ENCODE data around the gene NKX2-1. TPM values are rescaled to one million over a fixed set of nuclear protein-coding genes. Genes with fewer than 3 reads are reported as not detected.

NKX2-1 gene
- total RNA-seq, 1 experiment from 2014 or later, result not detected

DNA sequence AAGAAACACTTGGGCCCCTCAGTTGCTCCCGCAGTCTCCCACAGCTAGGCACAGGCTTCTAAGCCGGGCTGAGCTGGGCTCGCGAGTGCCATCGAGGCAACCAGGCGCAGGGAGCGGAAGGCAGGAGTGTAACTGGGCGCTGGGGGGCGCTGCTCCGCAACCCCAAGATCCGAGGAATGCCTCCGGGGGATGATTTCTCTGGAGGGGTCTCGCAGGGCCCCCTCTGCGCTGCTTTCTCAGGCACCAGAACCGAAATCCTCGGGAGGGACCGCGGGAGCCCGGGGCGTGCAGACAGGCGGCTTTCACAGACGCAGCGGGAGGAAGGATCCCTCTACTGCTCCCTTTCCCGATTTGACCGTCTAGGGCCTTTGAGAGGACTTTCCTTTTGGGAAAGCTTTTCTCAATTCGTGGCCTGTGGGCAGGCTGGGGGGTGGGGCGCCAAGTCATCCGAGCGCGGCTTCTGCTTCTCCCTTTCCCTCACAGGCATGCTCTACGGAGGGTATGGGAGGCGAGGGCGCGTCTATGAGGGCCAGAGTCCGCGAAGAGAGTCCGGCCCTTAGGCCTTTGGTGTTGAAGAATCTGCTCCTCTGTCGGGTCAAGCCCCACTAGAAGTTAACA is 4.3 kb upstream of the NKX2-1 start:
- H3K23ac ChIP-seq (ENCODE audit: insufficient read length, low read depth, low read length), result no peak overlapping the region
- no peak overlapping the region for H3T11ph ChIP-seq (ENCODE audit: low read length)
- peaks cover 2% of the 10 kb centered on the region in 2 experiments; a peak in 3 of 5 replicates for H3K9me3 Mint-ChIP-seq
- no peak overlapping the region for H4K5ac ChIP-seq (ENCODE audit: insufficient read length, low read depth, low read length)
- no peaks in the 10 kb centered on the region for H3K4me1 ChIP-seq (ENCODE audit: insufficient read depth, low read length)
- H3K23me2 ChIP-seq (ENCODE audit: insufficient read length, low read depth, low read length, poor library complexity, severe bottlenecking), result peaks cover 6% of the 10 kb centered on the region
- no peak overlapping the region for H3K27ac Mint-ChIP-seq
- H3K14ac ChIP-seq (ENCODE audit: insufficient read depth, low read length), result no peak overlapping the region
- no peak overlapping the region for H2BK15ac ChIP-seq (ENCODE audit: low read depth, low read length)
- peak; percentile 56 for DNase-seq
- peaks cover 79% of the 10 kb centered on the region for H3K27me3 ChIP-seq (ENCODE audit: insufficient read depth, low read length)
- H2BK120ac ChIP-seq (ENCODE audit: low read depth, low read length, poor library complexity, severe bottlenecking), result no peak overlapping the region
- no peak overlapping the region for H3K18ac ChIP-seq (ENCODE audit: insufficient read length, low read depth, low read length)
- peaks cover 100% of the 10 kb centered on the region for H3K27me3 Mint-ChIP-seq (ENCODE audit: low read depth)
- H3K79me1 ChIP-seq (ENCODE audit: insufficient read depth, low read depth, low read length, poor library complexity, severe bottlenecking), result no peaks in the 10 kb centered on the region
- no peak overlapping the region for H2BK12ac ChIP-seq (ENCODE audit: insufficient read length, low read depth, low read length)
- H4K8ac ChIP-seq (replicated peaks; ENCODE audit: insufficient read length, low read depth, low read length), result no peak overlapping the region
- no peak overlapping the region for H2AK5ac ChIP-seq (ENCODE audit: insufficient read length, low read length)
- peaks cover 9 to 22% of the 10 kb centered on the region in 2 experiments for H3K4me1 Mint-ChIP-seq
- H2AFZ ChIP-seq (ENCODE audit: low read length), result no peak overlapping the region
- no peaks in the 10 kb centered on the region for H3K79me2 ChIP-seq (ENCODE audit: insufficient read depth, low read length)
- H3K4ac ChIP-seq (ENCODE audit: low read depth, low read length), result no peak overlapping the region
- H3K4me3 Mint-ChIP-seq, result peak overlapping the region in 1 of 2 experiments; percentile 70; a peak in 1 of 5 replicates
- H3K9me3 ChIP-seq (ENCODE audit: control insufficient read depth, low read depth, low read length), result no peaks in the 10 kb centered on the region
- H3K36me3 Mint-ChIP-seq (ENCODE audit: insufficient read depth in 1 of 3, low read depth in 3 of 3), result peaks cover 0 to 2% (median 0%) of the 10 kb centered on the region in 3 experiments; a peak in 1 of 7 replicates
- H4K91ac ChIP-seq (ENCODE audit: insufficient read length, low read depth, low read length), result no peak overlapping the region
- no peak overlapping the region for H3K27ac ChIP-seq (ENCODE audit: insufficient read length, low read depth, low read length)
- no peak overlapping the region for H3K4me2 ChIP-seq (ENCODE audit: insufficient read depth, insufficient read length, low read length)
- no peak overlapping the region for H2BK5ac ChIP-seq (ENCODE audit: insufficient read length, low read length)
- no CpG with 5 or more reads among the region's 38 CpGs for WGBS (ENCODE audit: extremely low coverage, insufficient read length, low lambda C conversion rate)
- H2BK20ac ChIP-seq (ENCODE audit: low read depth, low read length, poor library complexity, severe bottlenecking), result no peak overlapping the region
- no peak overlapping the region for H3K56ac ChIP-seq (ENCODE audit: insufficient read length, low read depth, low read length)
- TF ChIP-seq, protein P1, sequence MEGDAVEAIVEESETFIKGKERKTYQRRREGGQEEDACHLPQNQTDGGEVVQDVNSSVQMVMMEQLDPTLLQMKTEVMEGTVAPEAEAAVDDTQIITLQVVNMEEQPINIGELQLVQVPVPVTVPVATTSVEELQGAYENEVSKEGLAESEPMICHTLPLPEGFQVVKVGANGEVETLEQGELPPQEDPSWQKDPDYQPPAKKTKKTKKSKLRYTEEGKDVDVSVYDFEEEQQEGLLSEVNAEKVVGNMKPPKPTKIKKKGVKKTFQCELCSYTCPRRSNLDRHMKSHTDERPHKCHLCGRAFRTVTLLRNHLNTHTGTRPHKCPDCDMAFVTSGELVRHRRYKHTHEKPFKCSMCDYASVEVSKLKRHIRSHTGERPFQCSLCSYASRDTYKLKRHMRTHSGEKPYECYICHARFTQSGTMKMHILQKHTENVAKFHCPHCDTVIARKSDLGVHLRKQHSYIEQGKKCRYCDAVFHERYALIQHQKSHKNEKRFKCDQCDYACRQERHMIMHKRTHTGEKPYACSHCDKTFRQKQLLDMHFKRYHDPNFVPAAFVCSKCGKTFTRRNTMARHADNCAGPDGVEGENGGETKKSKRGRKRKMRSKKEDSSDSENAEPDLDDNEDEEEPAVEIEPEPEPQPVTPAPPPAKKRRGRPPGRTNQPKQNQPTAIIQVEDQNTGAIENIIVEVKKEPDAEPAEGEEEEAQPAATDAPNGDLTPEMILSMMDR (conservative IDR thresholded peaks at IDR 0.05), result peak; percentile 71
- H3K9ac ChIP-seq (ENCODE audit: extremely low read depth, insufficient read length, low read length), result no peak overlapping the region
- H4K20me1 ChIP-seq (ENCODE audit: control insufficient read depth, insufficient read depth, insufficient read length), result no peaks in the 10 kb centered on the region
